GM12864 (cell line): ENCODE data around the gene ANAPC2.

Experiments used
- DNase-seq: peaks from one replicate; pipeline ENCODE4 v3.0.0-alpha.2; 2011; ENCODE audit warnings: low read depth
- H3K4me3 ChIP-seq: 2 replicates; pipeline ENCODE4 v1.5.1; 2011; ENCODE audit warnings: mild to moderate bottlenecking, low read depth, low read length, control low read depth
- TF ChIP-seq, protein P1 (sequence below): IDR thresholded peaks from 2 replicates; pipeline ENCODE4 v1.5.1; 2011; ENCODE audit warnings: low read depth, mild to moderate bottlenecking, moderate library complexity, low read length, control low read depth, inconsistent platforms; ENCODE audit errors: missing control alignments

Gene ANAPC2

DNA sequence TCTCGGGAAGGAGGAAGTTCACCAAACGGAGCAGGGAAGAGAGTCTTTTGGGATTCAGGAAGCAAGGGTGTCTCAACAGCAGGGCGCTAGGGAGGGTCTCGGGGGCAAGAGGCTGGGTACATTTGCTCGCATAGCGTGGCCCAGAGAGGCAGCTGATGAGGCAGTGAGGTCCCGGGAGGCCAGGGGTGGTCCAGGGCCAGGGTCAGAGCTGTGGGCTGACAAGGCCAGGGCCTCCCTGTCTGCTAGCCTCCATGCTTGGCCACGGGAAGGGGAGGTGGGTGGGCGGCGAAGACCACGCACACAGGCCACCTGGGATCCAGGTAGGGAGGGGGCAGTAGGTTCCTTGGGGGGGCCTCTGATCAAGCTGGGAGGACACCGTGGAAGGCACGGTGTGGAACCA is 23.2 kb upstream of the ANAPC2 start:
- no peak overlapping the region for H3K4me3 ChIP-seq
- DNase-seq = no peak
- TF ChIP-seq, protein P1, sequence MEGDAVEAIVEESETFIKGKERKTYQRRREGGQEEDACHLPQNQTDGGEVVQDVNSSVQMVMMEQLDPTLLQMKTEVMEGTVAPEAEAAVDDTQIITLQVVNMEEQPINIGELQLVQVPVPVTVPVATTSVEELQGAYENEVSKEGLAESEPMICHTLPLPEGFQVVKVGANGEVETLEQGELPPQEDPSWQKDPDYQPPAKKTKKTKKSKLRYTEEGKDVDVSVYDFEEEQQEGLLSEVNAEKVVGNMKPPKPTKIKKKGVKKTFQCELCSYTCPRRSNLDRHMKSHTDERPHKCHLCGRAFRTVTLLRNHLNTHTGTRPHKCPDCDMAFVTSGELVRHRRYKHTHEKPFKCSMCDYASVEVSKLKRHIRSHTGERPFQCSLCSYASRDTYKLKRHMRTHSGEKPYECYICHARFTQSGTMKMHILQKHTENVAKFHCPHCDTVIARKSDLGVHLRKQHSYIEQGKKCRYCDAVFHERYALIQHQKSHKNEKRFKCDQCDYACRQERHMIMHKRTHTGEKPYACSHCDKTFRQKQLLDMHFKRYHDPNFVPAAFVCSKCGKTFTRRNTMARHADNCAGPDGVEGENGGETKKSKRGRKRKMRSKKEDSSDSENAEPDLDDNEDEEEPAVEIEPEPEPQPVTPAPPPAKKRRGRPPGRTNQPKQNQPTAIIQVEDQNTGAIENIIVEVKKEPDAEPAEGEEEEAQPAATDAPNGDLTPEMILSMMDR = no peak

DNA sequence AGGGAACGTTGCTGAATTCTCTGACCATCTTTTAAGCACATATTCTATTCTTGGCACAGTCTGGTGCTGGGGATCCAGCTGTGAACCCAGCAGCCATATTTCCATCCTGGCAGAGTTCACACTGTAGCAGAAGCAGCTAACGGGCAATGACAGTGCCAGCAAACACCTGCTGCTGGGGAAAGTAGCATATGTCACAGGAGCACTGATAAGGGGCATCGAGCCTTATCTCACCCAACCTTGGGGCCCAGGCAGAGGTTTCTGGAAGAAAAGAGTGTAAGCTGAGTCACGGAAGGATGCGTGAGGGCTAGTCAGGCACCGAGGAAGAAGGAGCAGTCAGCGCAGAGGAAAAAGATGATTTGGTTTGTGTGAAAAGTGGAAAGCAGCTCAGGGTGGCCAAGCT is 18.2 kb upstream of the ANAPC2 start:
- TF ChIP-seq, protein P1 = no peak
- no peak for DNase-seq
- peak overlapping the region; percentile 93 for H3K4me3 ChIP-seq

DNA sequence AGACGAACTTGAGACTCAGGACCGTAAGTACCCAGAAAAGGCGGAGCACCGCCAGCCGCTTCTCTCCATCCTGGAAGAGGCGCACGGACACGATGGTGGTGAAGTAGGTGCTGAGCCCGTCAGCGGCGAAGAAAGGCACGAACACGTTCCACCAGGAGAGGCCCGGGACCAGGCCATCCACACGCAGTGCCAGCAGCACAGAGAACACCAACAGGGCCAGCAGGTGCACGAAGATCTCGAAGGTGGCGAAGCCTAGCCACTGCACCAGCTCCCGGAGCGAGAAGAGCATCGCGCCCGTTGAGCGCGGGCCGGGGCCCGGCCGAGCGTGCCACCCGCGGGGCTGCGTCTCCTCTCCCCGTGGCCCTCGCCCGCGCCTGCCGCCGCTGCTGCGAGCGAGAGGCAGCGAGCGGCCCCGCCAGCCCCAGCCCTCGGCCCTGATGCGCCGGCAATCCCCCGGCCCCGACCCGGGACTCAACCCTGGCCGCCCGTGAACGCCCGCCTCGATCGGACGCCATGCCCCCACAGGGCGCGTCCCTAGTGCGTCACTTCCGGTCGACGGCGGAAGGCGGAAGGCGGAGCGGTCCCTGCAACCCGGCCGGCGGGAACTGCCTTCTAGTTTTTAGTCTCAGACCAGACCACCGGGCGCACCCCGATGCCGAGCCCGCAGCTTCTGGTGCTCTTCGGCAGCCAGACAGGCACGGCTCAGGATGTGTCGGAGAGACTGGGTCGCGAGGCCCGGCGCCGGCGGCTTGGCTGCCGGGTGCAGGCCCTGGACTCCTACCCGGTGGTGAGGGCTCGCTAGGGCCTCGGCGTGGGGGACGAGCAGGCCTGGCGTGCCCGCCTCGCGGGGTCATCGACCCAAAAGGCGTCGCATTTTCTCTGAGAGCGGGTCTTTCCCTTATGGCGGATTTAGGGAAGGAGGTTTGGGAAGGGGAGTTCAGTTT is 17.0 kb upstream of the ANAPC2 start, which contains the start of the genes NDOR1 and TMEM203:
Gene NDOR1 (plus strand): TSS at position 575 of the 944 bp plus-strand sequence. CDS start 78 bp downstream, at position 653.
Gene TMEM203 (minus strand): TSS at position 523 of the 944 bp plus-strand sequence. CDS start 234 bp downstream, at position 289.
- peak; percentile 41 for DNase-seq
- TF ChIP-seq, protein P1 = no peak
- peak within 1 kb of the TSS; percentile 93 for H3K4me3 ChIP-seq

DNA sequence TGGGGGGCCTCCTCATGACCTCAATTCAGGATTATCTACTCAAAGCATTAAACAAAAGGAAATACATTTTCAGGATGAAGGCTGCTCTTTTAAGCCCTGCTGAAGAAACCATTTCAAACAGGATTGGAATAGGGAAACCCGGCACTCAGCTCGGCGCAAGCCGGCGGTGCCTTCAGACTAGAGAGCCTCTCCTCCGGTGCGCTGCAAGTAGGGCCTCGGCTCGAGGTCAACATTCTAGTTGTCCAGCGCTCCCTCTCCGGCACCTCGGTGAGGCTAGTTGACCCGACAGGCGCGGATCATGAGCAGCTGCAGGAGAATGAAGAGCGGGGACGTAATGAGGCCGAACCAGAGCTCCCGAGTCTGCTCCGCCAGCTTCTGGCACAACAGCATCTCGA is 16.4 kb upstream of the ANAPC2 start:
- H3K4me3 ChIP-seq = peak overlapping the region; percentile 93
- TF ChIP-seq, protein P1 = no peak
- no peak for DNase-seq

DNA sequence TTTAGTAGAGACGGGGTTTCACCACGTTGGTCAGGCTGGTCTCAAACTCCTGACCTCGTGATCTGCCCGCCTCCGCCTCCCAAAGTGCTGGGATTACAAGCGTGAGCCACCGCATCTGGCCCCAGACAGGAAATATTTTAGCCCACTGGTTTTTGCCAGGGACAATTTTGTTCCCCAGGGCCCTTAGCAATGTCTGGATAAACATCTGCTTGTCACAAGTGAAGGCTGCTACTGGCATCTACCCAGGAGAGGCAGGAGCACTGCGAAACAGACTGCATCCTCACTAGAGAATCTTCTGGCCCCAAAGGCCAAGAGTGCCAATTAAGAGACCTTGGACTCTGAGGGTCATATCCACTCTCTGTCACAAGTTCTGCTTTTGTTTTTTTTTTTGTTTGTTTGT is 14.6 kb upstream of the ANAPC2 start:
- H3K4me3 ChIP-seq = no peak overlapping the region
- no peak for DNase-seq
- TF ChIP-seq, protein P1 = no peak

DNA sequence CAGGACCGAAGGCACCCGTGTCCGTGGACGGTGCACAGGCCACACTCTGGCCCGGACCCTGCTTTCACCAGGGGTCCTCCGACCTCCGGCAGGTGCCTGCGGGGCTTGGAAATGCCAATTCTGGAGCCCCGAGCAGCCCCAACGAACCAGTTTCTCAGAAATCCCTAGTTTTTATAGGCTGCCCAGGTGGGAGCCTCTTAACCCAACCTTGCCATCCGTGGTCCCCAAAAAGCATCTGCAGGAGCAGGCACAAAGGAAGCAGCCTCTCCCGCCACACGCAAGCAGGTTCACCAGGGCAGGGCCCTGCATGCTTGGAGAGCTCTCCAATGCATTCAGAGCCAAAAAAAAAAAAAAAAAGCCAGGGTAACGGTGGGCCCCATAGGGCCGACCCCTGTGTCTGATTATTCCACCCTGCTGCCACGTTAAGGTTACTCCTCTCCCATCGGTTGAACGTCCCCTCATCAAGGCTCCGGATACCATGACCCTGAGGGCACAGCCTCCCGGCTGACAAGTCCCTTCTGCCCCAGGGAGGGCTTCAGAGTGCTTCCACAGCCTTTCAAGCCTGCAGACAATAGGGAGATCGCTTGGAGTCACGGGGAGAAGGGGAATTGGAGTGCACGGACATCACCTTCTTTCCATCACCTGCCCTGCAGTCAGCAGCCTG is 13.0 kb upstream of the ANAPC2 start:
- peak overlapping the region; percentile 67 for H3K4me3 ChIP-seq
- no peak for DNase-seq
- TF ChIP-seq, protein P1 = no peak
